HEK293T (cell line): ENCODE measurements around the gene TLE1.

ENCODE experiments used
- CTCF ChIA-PET: fragments of 350-600 bp; formaldehyde crosslinking; extraction: SDS; loops from one replicate; lab custom pipeline; 2021; ENCODE audit warnings: antibody characterized with exemption, inconsistent platforms; lab: Yijun Ruan, JAX
- POLR2A ChIA-PET: fragments of 350-600 bp; formaldehyde crosslinking; extraction: SDS; loops from one replicate; lab custom pipeline; 2020; ENCODE audit warnings: antibody characterized with exemption, inconsistent platforms; lab: Yijun Ruan, JAX
- DNase-seq: peaks from one replicate; pipeline ENCODE4 v3.0.0; 2012; ENCODE audit warnings: mixed read lengths; ENCODE audit errors: extremely low spot score
- ARNT ChIP-seq: fragments of 450-650 bp; IDR thresholded peaks from 2 replicates; pipeline ENCODE4 v1.6.1; 2017; ENCODE audit warnings: mild to moderate bottlenecking
- BHLHE40 ChIP-seq: fragments of 450-650 bp; IDR thresholded peaks from 2 replicates; pipeline ENCODE4 v1.6.1; 2016; ENCODE audit warnings: mild to moderate bottlenecking, moderate library complexity, borderline replicate concordance
- CTBP1 ChIP-seq: fragments of 450-650 bp; IDR thresholded peaks from 2 replicates; pipeline ENCODE4 v1.6.1; 2016; ENCODE audit warnings: borderline replicate concordance
- ELF4 ChIP-seq: fragments of 450-650 bp; IDR thresholded peaks from 2 replicates; pipeline ENCODE4 v1.6.1; 2017; ENCODE audit warnings: antibody characterized with exemption
- FOXA1 ChIP-seq: fragments of 450-650 bp; IDR thresholded peaks from 2 replicates; pipeline ENCODE4 v1.6.1; 2016; ENCODE audit warnings: mild to moderate bottlenecking
- FOXK2 ChIP-seq: fragments of 450-650 bp; IDR thresholded peaks from 2 replicates; pipeline ENCODE4 v1.6.1; 2016; ENCODE audit warnings: mild to moderate bottlenecking
- FOXM1 ChIP-seq: fragments of 450-650 bp; IDR thresholded peaks from 2 replicates; pipeline ENCODE4 v1.6.1; 2017; ENCODE audit warnings: mild to moderate bottlenecking, borderline replicate concordance
- HDGF ChIP-seq: fragments of 450-650 bp; IDR thresholded peaks from 2 replicates; pipeline ENCODE4 v1.6.1; 2017; ENCODE audit warnings: antibody characterized with exemption, borderline replicate concordance
- L3MBTL2 ChIP-seq: fragments of 450-650 bp; conservative IDR thresholded peaks from 2 replicates; pipeline ENCODE4 v1.6.1; 2016; ENCODE audit warnings: mild to moderate bottlenecking
- LEF1 ChIP-seq: fragments of 450-650 bp; IDR thresholded peaks from 2 replicates; pipeline ENCODE4 v1.6.1; 2017; ENCODE audit warnings: mild to moderate bottlenecking, borderline replicate concordance
- NFRKB ChIP-seq: fragments of 450-650 bp; IDR thresholded peaks from 2 replicates; pipeline ENCODE4 v1.6.1; 2016; ENCODE audit warnings: mild to moderate bottlenecking, moderate library complexity
- SP1 ChIP-seq: fragments of 450-650 bp; IDR thresholded peaks from 2 replicates; pipeline ENCODE4 v1.6.1; 2017
- SUZ12 ChIP-seq: fragments of 450-650 bp; IDR thresholded peaks from 2 replicates; pipeline ENCODE4 v1.6.1; 2016; ENCODE audit warnings: mild to moderate bottlenecking
- TARDBP ChIP-seq: fragments of 450-650 bp; IDR thresholded peaks from 2 replicates; pipeline ENCODE4 v1.6.1; 2016
- ZNF384 ChIP-seq: fragments of 450-650 bp; IDR thresholded peaks from 2 replicates; pipeline ENCODE4 v1.6.1; 2016
- TF ChIP-seq, protein P1 (sequence below): fragments of 450-650 bp; IDR thresholded peaks from 2 replicates; pipeline ENCODE4 v1.6.1; 2016

The TLE1 gene

GRCh38 chr9:81719972-81720371 lies 30.6 kb upstream of the TLE1 start:
- POLR2A ChIA-PET: no interaction called here
- CTCF ChIA-PET: interaction anchor here (0.6 kb wide), 1 partner anchor 120 kb away, joined by 3 read pairs; no protein-coding TSS in a partner anchor
- TF ChIP-seq L3MBTL2 (no peak), TARDBP (no peak), CTBP1 (no peak), HDGF (no peak)
- DNase-seq: no peak

DNA sequence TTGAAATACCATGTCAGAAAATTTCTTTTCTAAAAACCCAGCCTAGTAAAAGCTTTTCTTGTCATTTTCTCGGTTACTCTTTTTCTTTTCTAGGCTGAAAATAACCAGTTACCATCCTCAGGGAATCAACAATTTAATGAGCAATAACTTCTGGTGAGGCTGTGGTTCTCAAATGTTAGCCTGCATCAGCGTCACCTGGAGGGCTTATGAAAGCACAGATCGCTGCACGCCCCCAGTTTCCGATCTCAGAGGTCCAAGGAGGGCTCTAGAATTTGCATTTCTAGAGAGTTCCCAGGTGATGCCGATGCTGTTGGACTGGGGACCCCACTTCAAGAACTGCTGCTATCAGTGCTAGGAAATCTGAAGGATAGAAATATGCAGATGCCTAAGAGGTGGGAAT lies 28.9 kb upstream of the TLE1 start:
- CTCF ChIA-PET: no interaction called here
- POLR2A ChIA-PET: no interaction called here
- TF ChIP-seq FOXA1: no peak
- TF ChIP-seq HDGF: no peak
- TF ChIP-seq, protein P1, sequence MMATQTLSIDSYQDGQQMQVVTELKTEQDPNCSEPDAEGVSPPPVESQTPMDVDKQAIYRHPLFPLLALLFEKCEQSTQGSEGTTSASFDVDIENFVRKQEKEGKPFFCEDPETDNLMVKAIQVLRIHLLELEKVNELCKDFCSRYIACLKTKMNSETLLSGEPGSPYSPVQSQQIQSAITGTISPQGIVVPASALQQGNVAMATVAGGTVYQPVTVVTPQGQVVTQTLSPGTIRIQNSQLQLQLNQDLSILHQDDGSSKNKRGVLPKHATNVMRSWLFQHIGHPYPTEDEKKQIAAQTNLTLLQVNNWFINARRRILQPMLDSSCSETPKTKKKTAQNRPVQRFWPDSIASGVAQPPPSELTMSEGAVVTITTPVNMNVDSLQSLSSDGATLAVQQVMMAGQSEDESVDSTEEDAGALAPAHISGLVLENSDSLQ: no peak
- no peak for TF ChIP-seq ZNF384
- no peak for TF ChIP-seq L3MBTL2
- TF ChIP-seq TARDBP: no peak
- no peak for TF ChIP-seq ARNT
- no peak for TF ChIP-seq NFRKB
- no peak for TF ChIP-seq SP1
- no peak for TF ChIP-seq SUZ12
- TF ChIP-seq FOXM1: no peak
- TF ChIP-seq BHLHE40: no peak
- no peak for TF ChIP-seq CTBP1
- no peak for DNase-seq

DNA sequence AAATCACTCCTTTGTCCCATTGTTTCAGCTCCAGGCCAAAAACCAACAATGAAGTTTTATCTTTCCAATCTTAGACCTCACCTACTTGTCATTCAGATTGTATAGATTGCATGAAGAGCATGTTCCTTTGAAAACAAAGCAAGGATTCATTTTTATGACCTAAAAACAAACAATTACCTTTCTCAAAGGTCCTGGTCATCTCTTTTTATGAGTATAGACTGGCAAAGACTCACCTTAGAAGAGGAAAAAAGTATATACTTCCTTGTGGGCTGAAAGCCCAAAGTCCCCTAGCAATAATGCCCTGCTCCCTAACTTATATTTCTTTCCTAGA lies 28.4 kb upstream of the TLE1 start:
- CTCF ChIA-PET: no interaction called here
- POLR2A ChIA-PET: no interaction called here
- TF ChIP-seq ZNF384 (no peak), FOXM1 (no peak), ARNT (no peak), SUZ12 (no peak), FOXK2 (no peak), FOXA1 (no peak), BHLHE40 (no peak), LEF1 (no peak), TARDBP (no peak)
- TF ChIP-seq, protein P1: no peak
- DNase-seq: no peak

- TF ChIP-seq ARNT (no peak), SP1 (no peak), SUZ12 (no peak), ELF4 (no peak), LEF1 (no peak), NFRKB (no peak), TARDBP (no peak), BHLHE40 (no peak), FOXA1 (no peak), HDGF (no peak), FOXK2 (no peak), CTBP1 (no peak)
- TF ChIP-seq, protein P1: no peak
- no peak for DNase-seq
- ChIA-PET CTCF (no interaction called here), POLR2A (no interaction called here)
These were observed 27.9 kb upstream of the TLE1 start for GRCh38 chr9:81717061-81717746.

- ChIA-PET POLR2A (no interaction called here), CTCF (no interaction called here)
These were observed 27.1 kb upstream of the TLE1 start for GRCh38 chr9:81716409-81716808.

DNA sequence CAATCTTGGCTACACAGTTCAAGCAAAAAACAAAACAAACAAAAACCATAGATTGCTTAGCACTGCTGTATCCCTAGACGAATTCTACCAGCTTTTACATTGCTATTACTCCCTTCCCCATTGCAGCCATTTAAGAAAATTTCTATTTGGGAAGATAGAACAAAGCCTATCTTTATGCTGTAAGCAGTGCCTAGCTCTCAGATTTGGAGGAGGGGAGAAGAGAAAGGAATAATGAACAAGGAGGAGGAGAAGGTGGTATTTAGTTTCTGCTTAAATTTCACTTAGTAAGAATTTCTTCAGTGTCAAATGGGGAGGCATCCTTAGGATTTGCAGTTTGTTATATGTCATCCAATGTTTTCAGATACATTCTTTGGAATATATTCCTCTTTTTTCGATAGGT lies 16.2 kb upstream of the TLE1 start:
- TF ChIP-seq BHLHE40: no peak
- no peak for TF ChIP-seq NFRKB
- TF ChIP-seq SUZ12: no peak
- TF ChIP-seq L3MBTL2: no peak
- TF ChIP-seq TARDBP: no peak
- TF ChIP-seq SP1: no peak
- TF ChIP-seq, protein P1: no peak
- TF ChIP-seq ARNT: no peak
- TF ChIP-seq ELF4: no peak
- no peak for TF ChIP-seq LEF1
- no peak for DNase-seq
- POLR2A ChIA-PET: no interaction called here
- CTCF ChIA-PET: no interaction called here

More at GRCh38 chr9:81716409-81716808, 27.1 kb upstream of the TLE1 start:
- no peak for TF ChIP-seq SP1
- TF ChIP-seq BHLHE40: no peak
- TF ChIP-seq FOXM1: no peak
- no peak for DNase-seq
